ENCODE data around the gene ADAM22.

DNA sequence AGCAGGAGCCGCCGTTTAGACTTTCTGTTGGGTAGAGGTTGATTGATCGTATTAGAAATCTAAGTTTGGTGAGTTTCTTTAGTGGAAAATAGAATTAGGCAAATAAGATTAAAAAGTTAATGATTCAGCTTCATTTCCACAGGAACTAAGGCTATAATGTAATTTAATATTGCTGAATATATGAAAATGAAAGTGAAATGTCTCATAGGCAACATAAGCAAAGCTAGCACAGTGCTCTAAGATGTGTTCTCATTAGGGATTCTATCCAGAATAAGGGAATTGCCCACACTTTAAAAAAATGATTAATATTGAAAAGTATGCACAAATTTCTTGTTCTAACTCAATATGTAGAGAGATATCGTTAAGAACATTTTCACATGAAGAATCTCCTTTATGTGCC, 238.8 kb downstream of the ADAM22 start:
- TF ChIP-seq, protein P1, sequence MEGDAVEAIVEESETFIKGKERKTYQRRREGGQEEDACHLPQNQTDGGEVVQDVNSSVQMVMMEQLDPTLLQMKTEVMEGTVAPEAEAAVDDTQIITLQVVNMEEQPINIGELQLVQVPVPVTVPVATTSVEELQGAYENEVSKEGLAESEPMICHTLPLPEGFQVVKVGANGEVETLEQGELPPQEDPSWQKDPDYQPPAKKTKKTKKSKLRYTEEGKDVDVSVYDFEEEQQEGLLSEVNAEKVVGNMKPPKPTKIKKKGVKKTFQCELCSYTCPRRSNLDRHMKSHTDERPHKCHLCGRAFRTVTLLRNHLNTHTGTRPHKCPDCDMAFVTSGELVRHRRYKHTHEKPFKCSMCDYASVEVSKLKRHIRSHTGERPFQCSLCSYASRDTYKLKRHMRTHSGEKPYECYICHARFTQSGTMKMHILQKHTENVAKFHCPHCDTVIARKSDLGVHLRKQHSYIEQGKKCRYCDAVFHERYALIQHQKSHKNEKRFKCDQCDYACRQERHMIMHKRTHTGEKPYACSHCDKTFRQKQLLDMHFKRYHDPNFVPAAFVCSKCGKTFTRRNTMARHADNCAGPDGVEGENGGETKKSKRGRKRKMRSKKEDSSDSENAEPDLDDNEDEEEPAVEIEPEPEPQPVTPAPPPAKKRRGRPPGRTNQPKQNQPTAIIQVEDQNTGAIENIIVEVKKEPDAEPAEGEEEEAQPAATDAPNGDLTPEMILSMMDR (IDR thresholded peaks at IDR 0.05) = no peak
- TF ChIP-seq POLR2A (IDR thresholded peaks at IDR 0.05) = no peak
